Astrocyte of the hippocampus (primary cell): ENCODE data around the gene SATL1.
"Not testable (repeated sequence)": the region's sequence is repeated elsewhere in the genome, so short reads cannot be mapped to it uniquely, and the experiment has no call there.

Experiments
- DNase-seq: peaks from one replicate; pipeline ENCODE4 v3.0.0; 2011; ENCODE audit warnings: low read depth, low spot score

Gene SATL1

DNA sequence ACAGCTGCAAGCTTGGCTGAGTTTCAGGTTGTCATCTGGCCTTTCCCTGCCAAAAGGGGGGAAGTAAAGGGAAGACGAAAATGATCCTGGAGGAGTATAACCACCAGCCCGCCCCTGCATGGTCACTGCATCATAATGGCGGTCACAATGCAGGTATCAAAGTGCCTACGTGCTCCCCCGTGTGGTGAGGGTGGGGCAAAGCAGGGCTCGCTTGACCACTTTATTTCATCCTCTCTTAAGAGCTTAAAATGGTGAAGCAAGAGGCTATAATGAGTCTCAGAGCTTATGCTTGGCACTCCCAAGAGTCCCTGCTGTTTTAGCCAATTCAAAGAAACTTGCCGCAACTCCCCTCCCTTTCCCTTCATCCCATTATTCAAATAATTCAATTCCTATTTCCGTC, 134.3 kb downstream of the SATL1 start:
- no peak for DNase-seq

DNA sequence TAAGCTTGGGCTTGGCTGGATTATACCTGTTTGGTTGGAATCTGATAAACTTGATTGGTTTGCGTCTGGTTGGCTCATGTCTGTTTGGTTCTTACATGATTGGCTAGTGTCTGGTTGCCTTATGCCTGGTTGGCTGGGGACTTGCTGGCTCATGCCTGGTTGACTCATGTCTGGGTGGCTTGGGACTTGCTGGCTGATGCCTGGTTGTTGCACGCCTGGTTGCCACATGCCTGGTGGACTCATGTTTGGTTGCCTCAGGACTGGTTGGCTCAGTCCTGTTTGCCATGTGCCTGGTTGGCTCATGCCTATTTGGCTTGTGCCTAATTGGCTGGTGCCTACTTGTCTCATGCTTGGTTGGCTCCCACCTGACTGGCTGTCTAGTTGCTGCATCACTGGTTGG, 135.4 kb downstream of the SATL1 start:
- DNase-seq: no peak

DNA sequence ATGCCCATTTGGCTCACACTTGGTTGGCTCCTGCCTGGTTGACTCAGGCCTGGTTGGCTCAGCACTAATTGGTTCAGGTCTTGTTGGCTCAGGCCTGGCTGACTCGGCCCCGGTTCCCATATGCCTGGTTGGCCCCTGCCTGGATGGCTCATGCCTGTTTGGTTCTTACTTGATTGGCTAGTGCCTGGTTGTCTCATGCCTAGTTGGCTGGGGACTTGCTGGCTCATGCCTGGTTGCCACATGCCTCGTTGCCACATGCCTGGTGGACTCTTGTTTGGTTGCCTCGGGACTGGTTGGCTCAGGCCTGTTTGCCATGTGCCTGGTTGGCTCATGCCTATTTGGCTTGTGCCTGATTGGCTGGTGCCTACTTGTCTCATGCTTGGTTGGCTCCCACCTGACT, 136.2 kb downstream of the SATL1 start:
- no peak for DNase-seq

DNA sequence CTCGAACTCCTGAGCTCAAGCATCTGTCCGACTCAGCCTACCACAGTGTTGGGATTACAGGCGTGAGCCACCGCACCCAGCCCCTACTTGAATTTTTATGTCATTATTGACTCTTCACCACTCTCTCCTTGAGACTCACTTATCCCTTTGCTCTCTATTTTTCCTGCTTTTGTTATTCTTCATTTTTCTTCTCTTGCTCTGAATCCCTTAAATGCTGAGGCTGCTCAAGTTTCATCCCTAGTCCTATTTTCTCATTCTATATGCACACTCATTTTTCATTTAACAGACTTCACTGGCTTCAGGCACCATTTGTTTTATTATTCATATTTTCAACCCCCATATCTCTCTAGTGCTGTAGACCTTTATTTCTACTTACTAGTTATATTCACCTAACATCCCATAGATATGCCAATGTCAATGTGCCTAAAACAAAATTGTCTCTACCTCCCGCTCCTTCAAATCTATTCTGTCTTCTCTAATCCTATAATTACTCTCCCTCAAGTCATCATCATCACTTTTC, 154.2 kb downstream of the SATL1 start:
- no peak for DNase-seq

DNA sequence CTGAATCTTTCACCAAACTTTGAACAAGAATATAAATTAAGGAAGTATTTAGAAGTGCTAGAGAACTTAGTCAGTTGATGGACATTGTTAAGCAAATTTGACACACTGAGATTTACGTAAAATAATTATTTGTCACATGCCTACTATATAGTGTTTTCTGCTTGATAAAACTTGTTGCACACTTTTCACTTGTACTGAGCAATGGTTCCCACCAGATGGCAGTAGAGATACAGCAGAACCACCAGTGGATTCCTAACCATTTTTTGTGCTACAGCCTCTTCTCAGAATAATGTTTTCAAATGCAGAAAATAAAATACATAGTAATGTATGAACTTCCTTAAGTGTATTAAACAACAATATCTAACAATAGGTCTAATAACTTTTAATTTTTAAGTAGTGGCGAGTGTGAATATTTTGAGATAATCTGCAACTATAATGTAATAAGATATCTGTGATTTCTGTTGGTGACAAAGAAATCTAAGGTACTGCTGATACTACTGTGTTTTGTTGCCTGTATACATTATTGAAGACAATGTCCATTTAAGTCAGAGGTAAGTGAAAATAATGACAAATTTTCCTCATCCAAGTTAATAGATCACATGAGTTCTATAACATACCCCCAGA, 158.7 kb downstream of the SATL1 start:
- DNase-seq: peak; percentile 52

DNA sequence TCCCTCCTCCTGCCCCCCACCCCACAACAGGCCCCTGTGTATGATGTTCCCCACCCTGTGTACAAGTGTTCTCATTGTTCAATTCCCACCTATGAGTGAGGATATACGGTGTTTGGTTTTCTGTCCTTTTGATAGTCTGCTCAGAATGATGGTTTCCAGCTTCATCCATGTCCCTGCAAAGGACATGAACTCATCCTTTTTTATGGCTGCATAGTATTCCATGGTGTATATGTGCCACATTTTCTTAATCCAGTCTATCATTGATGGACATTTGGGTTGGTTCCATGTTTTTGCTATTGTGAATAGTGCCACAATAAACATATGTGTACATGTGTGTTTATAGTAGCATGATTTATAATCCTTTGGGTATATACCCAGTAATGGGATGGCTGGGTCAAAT, 166.3 kb downstream of the SATL1 start:
- DNase-seq: not testable (repeated sequence)

DNA sequence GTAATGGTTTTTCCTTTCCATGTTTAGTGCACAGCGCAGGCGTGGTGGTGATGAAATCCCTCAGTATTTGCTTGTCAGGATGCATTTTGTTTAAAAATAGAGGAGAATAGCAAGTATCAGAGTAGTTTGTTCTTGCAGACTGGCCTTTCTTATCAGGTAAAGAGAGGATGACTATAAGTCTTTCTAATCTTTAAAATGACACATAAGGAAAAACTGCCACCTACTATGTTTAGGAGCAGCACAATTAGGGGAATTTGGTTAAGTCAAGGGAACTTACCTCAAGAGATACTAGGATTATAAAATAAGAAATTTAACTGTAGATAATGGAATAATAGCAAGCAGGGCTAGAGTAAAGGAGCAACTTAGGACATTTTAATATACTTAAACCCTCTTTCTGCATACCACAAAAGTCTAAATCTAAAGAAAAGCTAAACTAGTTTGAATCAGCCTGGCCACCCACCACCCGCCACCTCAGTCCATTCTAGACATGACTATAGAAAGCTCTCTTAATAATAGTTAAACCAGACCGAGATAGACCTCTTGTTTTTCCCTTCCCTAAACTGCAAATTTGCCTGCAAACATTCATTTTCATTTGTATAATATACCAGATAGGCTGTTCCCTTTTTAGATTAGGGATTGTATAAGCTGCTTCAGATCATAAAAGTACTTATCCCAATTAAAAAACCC, 177.9 kb downstream of the SATL1 start:
- no peak for DNase-seq

DNA sequence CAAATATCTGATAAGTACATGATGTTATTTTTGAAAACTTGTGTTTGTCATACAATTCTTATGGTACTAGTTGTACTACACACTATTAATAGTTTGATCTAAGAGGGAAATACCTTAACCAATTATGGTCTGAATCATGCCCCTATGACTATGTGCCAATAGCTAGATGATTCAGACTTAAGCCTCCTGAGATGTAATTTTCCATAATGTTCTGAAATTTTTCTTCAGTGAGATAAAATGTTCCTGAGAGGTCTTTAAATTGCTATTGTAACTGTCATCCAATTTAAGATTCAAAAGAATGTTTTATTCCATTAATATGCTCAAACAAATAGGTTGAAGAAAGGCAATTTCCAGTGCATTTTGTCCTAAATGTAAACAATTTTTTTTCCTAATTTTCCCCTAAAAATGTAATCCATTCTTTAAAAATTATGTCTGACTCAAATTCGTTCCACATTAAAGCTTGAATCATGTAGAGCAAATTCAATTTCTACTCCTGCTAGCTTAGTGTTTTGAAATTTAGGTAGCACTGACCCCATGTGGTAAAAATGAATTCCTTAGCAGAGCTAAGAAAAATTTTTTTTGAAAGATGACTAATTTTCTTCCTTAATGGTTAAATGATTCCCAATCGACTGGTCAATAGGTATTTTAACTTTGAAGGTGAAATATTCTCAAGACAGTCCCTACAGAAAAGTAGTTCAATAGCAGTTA, 190.8 kb downstream of the SATL1 start:
- DNase-seq: peak; percentile 39

DNA sequence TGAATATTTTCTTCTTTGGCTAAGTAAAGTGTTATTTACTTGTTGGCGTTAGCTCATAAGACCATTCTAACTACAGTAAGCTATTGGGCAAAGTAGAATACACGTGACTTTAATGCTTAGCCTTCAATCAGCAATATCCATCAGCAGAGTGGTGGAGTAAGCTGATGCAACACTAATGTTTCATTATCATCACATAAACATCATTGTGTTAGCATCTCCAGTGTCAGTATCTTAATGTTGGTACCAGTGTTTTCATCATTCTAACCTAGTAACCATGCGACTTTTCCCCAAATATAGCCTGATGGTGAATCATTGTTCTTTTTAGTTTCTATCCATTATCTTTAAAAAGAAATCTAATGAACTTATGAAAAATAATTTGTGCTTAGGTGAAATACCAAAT, 191.4 kb downstream of the SATL1 start:
- peak; percentile 3 for DNase-seq

DNA sequence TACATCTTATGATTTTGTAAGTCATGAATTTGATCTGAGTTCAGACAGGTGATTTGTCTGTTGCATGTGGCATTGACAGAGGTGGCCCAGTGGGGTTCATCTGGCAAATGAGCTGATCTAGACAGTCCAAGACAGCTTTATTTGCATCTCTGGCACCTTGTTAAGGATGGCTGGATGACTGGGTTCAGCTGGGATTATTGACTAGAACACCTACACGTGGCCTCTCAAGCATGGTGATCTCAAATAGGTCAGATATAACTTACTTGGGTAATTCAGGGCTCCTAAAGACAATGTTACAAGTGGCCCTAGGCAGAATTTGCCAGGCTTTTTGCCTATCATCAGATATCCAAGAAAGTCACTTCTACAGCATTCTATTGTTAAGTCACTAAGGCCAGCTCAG, 192.0 kb downstream of the SATL1 start:
- DNase-seq: no peak
